Common myeloid progenitor, CD34-positive (primary cell): ENCODE data around the gene PALD1.

Source experiments
- CTCF ChIA-PET: fragments of 350-600 bp; sonication (Branson Sonifier 250); formaldehyde crosslinking; loops from one replicate; lab custom pipeline; 2021; ENCODE audit warnings: antibody characterized with exemption; lab: Charles Lee
- POLR2A ChIA-PET: fragments of 350-600 bp; sonication (Branson Sonifier 250); formaldehyde crosslinking; loops from one replicate; lab custom pipeline; 2021; ENCODE audit warnings: antibody characterized with exemption; lab: Charles Lee
- DNase-seq, 3 donors: peaks; one replicate each; pipeline versions ENCODE4 v3.0.0 to v3.0.0-alpha.2; 2013
- H3K27ac ChIP-seq, 2 experiments: 1 replicate in 1 of 2; 2 replicates in 1 of 2; pipeline ENCODE4 v1.7.0; 2013; ENCODE audit warnings: inconsistent platforms in 2 of 2, low read length in 2 of 2, mild to moderate bottlenecking in 2 of 2, low read depth in 1 of 2, moderate library complexity in 1 of 2; ENCODE audit not compliant: severe bottlenecking in 2 of 2, insufficient read depth in 1 of 2, poor library complexity in 1 of 2
- H3K27me3 ChIP-seq, 5 experiments: replicated peaks in 2 of 5; 1 replicate in 3 of 5; 2 replicates in 2 of 5; pipeline versions ENCODE4 v1.6.1 to v1.7.0; 2013; ENCODE audit warnings: low read length in 4 of 5, mild to moderate bottlenecking in 2 of 5, moderate library complexity in 2 of 5, inconsistent platforms in 1 of 5; ENCODE audit not compliant: insufficient read depth in 5 of 5, control insufficient read depth in 4 of 5
- H3K36me3 ChIP-seq, 4 experiments: 1 replicate in 2 of 4; 2 replicates in 2 of 4; pipeline versions ENCODE4 v1.6.1 to v1.7.0; 2013; ENCODE audit warnings: low read length in 3 of 4, control low read depth in 1 of 4, mild to moderate bottlenecking in 1 of 4; ENCODE audit not compliant: control insufficient read depth in 4 of 4, insufficient read depth in 4 of 4
- H3K4me1 ChIP-seq, 4 experiments: 1 replicate in 3 of 4; 2 replicates in 1 of 4; pipeline versions ENCODE4 v1.6.1 to v1.7.1; 2013; ENCODE audit warnings: low read length in 3 of 4, mild to moderate bottlenecking in 3 of 4, control low read depth in 1 of 4, inconsistent platforms in 1 of 4, moderate library complexity in 1 of 4; ENCODE audit not compliant: control insufficient read depth in 4 of 4, insufficient read depth in 4 of 4; ENCODE audit errors: control extremely low read depth in 1 of 4
- H3K4me3 ChIP-seq, 7 experiments: 1 replicate in 4 of 7; 2 replicates in 3 of 7; pipeline versions ENCODE4 v1.5.1 to v1.7.0; 2013; ENCODE audit warnings: mild to moderate bottlenecking in 7 of 7, low read length in 6 of 7, moderate library complexity in 6 of 7, inconsistent platforms in 2 of 7, low read depth in 2 of 7, control low read depth in 1 of 7; ENCODE audit not compliant: insufficient read depth in 4 of 7, control insufficient read depth in 1 of 7; ENCODE audit errors: extremely low read depth in 1 of 7
- H3K9me3 ChIP-seq, 5 experiments: 1 replicate in 4 of 5; 2 replicates in 1 of 5; pipeline versions ENCODE4 v1.6.1 to v1.7.1; 2013; ENCODE audit warnings: low read length in 4 of 5, mild to moderate bottlenecking in 2 of 5, inconsistent platforms in 1 of 5, low read depth in 1 of 5, moderate library complexity in 1 of 5; ENCODE audit not compliant: control insufficient read depth in 4 of 5, insufficient read depth in 2 of 5; ENCODE audit errors: control extremely low read depth in 1 of 5
- WGBS: methylation state at CpG from one replicate; pipeline ENCODE4 v1.1.5; 2013; ENCODE audit not compliant: insufficient coverage; 5-methylcytosine and 5-hydroxymethylcytosine counted together

The PALD1 gene

GRCh38 chr10:70523057-70523456, 44.5 kb downstream of the PALD1 start:
- CTCF ChIA-PET: interaction anchor here (0.9 to 5.3 kb wide), 10 partner anchors 8 to 92 kb away, joined by 3 to 32 read pairs (median 4); no protein-coding TSS in a partner anchor

GRCh38 chr10:70523549-70523948, 45.0 kb downstream of the PALD1 start:
- ChIA-PET POLR2A (no interaction called here), CTCF (interaction anchor here (0.9 to 5.3 kb wide), 11 partner anchors 8 to 92 kb away, joined by 3 to 32 read pairs (median 4); no protein-coding TSS in a partner anchor)
- no peak overlapping the region for H3K27ac ChIP-seq
- H3K4me1 ChIP-seq: peaks cover 0 to 14% (median 4%) of the 10 kb centered on the region in 4 experiments
- H3K27me3 ChIP-seq: no peaks in the 10 kb centered on the region
- no peaks in the 10 kb centered on the region for H3K36me3 ChIP-seq
- WGBS: 92% methylated on average over 4 of the region's 4 CpGs
- no peak overlapping the region for H3K4me3 ChIP-seq
- H3K9me3 ChIP-seq: no peaks in the 10 kb centered on the region
- no peak for DNase-seq

More at GRCh38 chr10:70523057-70523456, 44.5 kb downstream of the PALD1 start:
- no peak overlapping the region for H3K4me3 ChIP-seq
- H3K4me1 ChIP-seq: peaks cover 0 to 14% (median 4%) of the 10 kb centered on the region in 4 experiments
- no peak for DNase-seq
- no peak overlapping the region for H3K27ac ChIP-seq
- POLR2A ChIA-PET: no interaction called here
- H3K36me3 ChIP-seq: no peaks in the 10 kb centered on the region
- H3K9me3 ChIP-seq: no peaks in the 10 kb centered on the region
- 94% methylated on average over 2 of the region's 6 CpGs for WGBS
- H3K27me3 ChIP-seq: no peaks in the 10 kb centered on the region

- Histone ChIP-seq H3K9me3 (no peaks in the 10 kb centered on the region), H3K4me1 (peaks cover 0 to 21% (median 11%) of the 10 kb centered on the region in 4 experiments), H3K36me3 (no peaks in the 10 kb centered on the region), H3K4me3 (no peak overlapping the region), H3K27me3 (no peaks in the 10 kb centered on the region), H3K27ac (no peak overlapping the region)
- ChIA-PET POLR2A (no interaction called here), CTCF (interaction anchor here (0.6 to 6.9 kb wide), 9 partner anchors 12 to 554 kb away, joined by 3 to 61 read pairs (median 7); no protein-coding TSS in a partner anchor)
- no peak for DNase-seq
- 89% methylated on average over 4 of the region's 4 CpGs for WGBS
Measured at GRCh38 chr10:70528314-70528713, 49.7 kb downstream of the PALD1 start.

GRCh38 chr10:70528741-70529362, 50.3 kb downstream of the PALD1 start:
- DNase-seq: peak; percentile 30 to 54 (median 36)
- no peak overlapping the region for H3K4me3 ChIP-seq
- ChIA-PET POLR2A (interaction anchor here (0.7 kb wide), 1 partner anchor 68 kb away, joined by 6 read pairs; no protein-coding TSS in a partner anchor), CTCF (interaction anchor here (0.6 to 6.9 kb wide), 11 partner anchors 9 to 553 kb away, joined by 3 to 61 read pairs (median 5); no protein-coding TSS in a partner anchor)
- peaks cover 0 to 2% (median 0%) of the 10 kb centered on the region in 4 experiments for H3K36me3 ChIP-seq
- H3K27ac ChIP-seq: no peak overlapping the region
- H3K4me1 ChIP-seq: peaks cover 0 to 21% (median 10%) of the 10 kb centered on the region in 4 experiments
- H3K9me3 ChIP-seq: no peaks in the 10 kb centered on the region
- 100% methylated on average over 2 of the region's 10 CpGs for WGBS
- H3K27me3 ChIP-seq: no peaks in the 10 kb centered on the region

- ChIA-PET CTCF (interaction anchor here (1.0 to 6.9 kb wide), 10 partner anchors 10 to 68 kb away, joined by 3 to 61 read pairs (median 8); no protein-coding TSS in a partner anchor), POLR2A (interaction anchor here (0.8 kb wide), 1 partner anchor 21 kb away, joined by 6 read pairs; no protein-coding TSS in a partner anchor)
- Histone ChIP-seq H3K4me3 (peak overlapping the region in 1 of 7 experiments; percentile 7), H3K27ac (no peak overlapping the region), H3K9me3 (no peaks in the 10 kb centered on the region), H3K27me3 (no peaks in the 10 kb centered on the region), H3K4me1 (peaks cover 0 to 21% (median 10%) of the 10 kb centered on the region in 4 experiments), H3K36me3 (peaks cover 0 to 2% (median 0%) of the 10 kb centered on the region in 4 experiments)
- peak in 1 of 3 donors; percentile 17 for DNase-seq
- WGBS: 49% methylated on average over 5 of the region's 8 CpGs
Measured at GRCh38 chr10:70529848-70530247, 51.3 kb downstream of the PALD1 start.

- H3K36me3 ChIP-seq: peaks cover 0 to 2% (median 0%) of the 10 kb centered on the region in 4 experiments
- DNase-seq: no peak
- no peak overlapping the region for H3K27ac ChIP-seq
- H3K9me3 ChIP-seq: no peaks in the 10 kb centered on the region
- H3K4me3 ChIP-seq: no peak overlapping the region
- peaks cover 0 to 21% (median 10%) of the 10 kb centered on the region in 4 experiments for H3K4me1 ChIP-seq
- POLR2A ChIA-PET: interaction anchor here (0.8 kb wide), 1 partner anchor 21 kb away, joined by 6 read pairs; no protein-coding TSS in a partner anchor
- CTCF ChIA-PET: interaction anchor here (0.8 to 6.9 kb wide), 10 partner anchors 10 to 309 kb away, joined by 3 to 61 read pairs (median 8); no protein-coding TSS in a partner anchor
- 100% methylated on average over 4 of the region's 6 CpGs for WGBS
- H3K27me3 ChIP-seq: no peaks in the 10 kb centered on the region
Measured at GRCh38 chr10:70530315-70530714, 51.7 kb downstream of the PALD1 start.
